GM20000 (cell line): ENCODE measurements around the gene AGL.

ENCODE experiments used
- DNase-seq: peaks from one replicate; pipeline ENCODE4 v3.0.0; 2012; ENCODE audit warnings: low spot score
- TF ChIP-seq, protein P1 (sequence below): IDR thresholded peaks from 2 replicates; pipeline ENCODE4 v1.5.1; 2012; ENCODE audit warnings: mild to moderate bottlenecking, control low read depth; ENCODE audit errors: extremely low read depth, missing control alignments

The AGL gene

DNA sequence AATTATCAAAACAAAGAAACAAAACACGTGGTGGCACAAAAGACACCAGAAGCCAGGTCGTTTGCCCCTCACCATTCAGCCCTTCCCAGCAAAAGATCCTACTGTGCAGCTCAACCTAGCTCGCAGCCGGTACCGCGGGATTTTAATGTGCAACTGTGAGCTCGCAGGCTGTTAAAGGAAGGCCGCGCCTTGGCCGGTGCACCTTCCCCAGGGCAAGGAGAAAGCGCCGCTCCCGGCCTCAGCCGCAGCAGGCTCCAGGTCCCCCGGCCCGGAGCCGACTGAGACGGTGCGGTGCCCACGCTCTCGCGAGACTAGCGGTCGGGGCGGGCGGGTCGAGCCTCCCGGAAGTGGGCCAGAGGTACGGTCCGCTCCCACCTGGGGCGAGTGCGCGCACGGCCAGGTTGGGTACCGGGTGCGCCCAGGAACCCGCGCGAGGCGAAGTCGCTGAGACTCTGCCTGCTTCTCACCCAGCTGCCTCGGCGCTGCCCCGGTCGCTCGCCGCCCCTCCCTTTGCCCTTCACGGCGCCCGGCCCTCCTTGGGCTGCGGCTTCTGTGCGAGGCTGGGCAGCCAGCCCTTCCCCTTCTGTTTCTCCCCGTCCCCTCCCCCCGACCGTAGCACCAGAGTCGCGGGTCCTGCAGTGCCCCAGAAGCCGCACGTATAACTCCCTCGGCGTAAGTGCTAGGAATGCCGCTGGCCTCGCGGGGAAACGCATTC, at the start of gene AGL:
Gene AGL (plus strand): TSS at position 618 of the 715 bp plus-strand sequence. CDS start 682 bp downstream, outside the sequence.
- TF ChIP-seq, protein P1, sequence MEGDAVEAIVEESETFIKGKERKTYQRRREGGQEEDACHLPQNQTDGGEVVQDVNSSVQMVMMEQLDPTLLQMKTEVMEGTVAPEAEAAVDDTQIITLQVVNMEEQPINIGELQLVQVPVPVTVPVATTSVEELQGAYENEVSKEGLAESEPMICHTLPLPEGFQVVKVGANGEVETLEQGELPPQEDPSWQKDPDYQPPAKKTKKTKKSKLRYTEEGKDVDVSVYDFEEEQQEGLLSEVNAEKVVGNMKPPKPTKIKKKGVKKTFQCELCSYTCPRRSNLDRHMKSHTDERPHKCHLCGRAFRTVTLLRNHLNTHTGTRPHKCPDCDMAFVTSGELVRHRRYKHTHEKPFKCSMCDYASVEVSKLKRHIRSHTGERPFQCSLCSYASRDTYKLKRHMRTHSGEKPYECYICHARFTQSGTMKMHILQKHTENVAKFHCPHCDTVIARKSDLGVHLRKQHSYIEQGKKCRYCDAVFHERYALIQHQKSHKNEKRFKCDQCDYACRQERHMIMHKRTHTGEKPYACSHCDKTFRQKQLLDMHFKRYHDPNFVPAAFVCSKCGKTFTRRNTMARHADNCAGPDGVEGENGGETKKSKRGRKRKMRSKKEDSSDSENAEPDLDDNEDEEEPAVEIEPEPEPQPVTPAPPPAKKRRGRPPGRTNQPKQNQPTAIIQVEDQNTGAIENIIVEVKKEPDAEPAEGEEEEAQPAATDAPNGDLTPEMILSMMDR = no peak
- DNase-seq = peak; percentile 95

DNA sequence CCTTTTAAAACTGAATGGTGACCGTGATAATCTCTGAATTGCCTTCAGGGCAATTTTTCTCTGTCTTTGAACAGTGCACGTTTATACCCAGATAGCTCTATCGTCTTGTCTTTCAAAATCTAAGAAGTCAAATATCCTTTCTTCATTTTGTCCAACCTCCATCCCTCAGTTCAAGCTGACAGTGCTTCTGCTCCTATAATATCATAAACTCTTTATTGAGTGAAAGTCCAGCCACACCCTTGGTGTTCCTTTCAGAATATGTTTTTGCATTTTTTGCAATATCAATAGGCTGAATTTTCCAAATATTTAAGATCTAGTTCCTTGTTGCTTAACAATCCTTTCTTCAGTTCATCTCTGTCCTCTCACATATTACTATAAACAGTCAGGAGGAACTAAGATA, 48.6 kb upstream of the AGL start:
- no peak for DNase-seq

DNA sequence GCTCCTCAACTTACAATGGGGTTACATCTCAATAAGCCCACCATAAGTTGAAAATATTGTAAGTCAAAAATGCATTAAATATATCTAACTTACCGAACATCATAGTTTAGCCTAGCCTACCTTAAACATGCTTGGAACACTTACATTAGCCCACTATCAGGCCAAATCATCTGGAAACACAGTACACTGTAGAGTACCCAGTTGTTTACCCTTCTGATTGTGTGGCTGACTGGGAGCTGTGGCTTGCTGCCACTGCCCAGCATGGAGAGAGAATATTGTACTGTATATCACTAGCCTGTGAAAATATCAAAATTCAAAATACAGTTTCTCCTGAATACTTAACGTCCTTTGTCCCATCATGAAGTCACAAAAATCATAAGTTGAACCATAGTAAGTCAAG, 43.3 kb upstream of the AGL start:
- TF ChIP-seq, protein P1 = no peak
- DNase-seq = no peak

More for the DNA sequence above, 48.6 kb upstream of the AGL start:
- TF ChIP-seq, protein P1 = no peak

DNA sequence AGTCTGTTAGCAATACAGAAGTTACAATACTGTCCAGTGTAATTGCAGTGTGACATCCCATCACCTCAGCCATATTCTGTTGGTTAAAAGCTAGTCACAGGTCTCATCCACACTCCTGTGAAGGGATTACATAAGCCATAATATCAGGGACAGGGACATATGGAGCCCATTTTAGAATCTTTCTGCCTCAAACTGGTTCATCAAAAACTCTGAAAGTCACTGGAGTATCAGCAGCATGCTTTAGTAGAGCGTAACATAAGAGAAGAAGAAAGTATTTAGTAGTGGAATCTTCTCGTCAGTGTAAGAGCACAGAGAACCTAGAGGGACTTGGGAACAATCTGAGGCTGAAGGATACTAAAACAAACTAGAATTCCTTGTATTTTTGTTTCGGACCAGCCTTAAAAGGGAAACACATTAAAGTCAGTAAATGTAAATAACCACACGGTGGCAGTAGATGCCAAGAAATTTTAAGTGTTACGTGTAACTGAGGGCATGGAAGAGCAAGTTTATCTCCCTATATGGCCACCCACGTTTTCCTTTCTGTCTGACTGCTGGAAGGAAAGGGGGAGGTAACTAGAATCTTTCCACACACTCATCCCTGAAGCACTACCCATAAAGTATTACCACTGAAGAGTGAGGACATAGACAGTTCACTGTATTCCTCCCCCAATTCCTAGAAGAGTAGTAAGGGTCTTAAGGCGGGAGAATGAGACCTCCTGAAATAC, 41.6 kb upstream of the AGL start:
- peak; percentile 75 for DNase-seq
- TF ChIP-seq, protein P1 = peak; percentile 34

DNA sequence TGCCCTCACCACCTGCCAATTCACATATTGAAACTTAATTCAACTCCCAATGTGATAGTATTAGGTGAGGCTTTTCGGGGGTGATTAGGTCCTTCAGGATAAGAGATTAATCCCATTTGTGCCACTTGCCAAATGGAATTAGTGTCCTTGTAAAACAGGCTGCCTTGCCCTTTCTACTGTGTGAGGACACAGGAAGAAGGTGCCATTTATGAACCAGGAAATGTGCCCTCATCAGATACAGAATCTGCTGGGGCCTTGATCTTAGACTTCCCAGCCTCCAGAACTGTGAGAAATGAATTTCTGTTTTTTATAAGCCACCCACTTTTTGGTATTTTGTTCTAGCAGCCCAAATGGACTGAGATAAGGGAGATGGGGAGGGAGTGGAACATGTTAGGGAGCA, 39.1 kb upstream of the AGL start:
- DNase-seq = no peak
- TF ChIP-seq, protein P1 = no peak

DNA sequence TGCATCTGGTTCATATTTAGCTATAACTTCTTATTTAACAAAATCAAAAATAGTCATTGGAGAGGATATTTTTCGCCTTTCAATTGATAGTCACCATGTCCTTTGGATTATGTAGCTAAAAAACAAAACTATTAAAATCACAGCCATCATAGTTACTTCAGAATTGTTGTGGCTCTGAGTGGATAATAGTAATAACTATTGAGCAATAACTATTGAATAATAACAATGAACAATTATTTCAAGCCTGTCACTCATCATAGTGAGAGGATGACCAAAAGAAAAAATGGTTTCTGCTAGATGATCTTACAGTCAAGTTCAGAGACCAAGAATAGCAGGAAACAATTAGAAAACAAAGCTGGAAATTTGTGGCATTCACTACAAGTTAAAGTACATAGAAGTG, 38.4 kb upstream of the AGL start:
- no peak for DNase-seq
- TF ChIP-seq, protein P1 = no peak

DNA sequence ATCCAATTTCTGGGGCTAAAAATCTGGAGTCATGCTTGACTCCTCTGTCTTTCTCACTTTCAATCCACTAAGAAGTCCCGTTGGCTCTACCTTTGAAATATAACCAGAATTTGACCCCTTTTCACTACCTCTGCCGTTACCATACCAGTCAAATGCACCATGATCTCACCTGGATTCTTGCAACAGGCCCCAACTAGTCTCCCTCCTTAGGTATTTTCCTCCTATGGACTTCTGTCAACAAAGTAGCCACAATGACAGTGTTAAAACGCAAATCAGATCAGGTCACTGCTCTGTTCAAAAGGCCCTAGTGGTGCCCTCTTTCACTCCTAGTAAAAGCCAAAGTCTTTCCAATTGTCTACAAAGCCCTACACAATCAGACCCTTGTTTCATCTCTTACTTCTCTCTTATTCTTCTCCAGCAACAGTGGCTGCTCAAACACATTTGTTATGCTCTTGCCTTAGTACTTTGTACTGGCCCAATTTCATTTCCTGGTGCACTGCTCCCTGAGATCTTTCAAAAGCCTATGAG, 35.7 kb upstream of the AGL start:
- TF ChIP-seq, protein P1 = no peak
- DNase-seq = no peak
